ENCODE results near the gene FBXO42.

Gene FBXO42

GRCh38 chr1:16202281-16203210 is 149.7 kb downstream of the FBXO42 start:
- ChIA-PET POLR2A (no interaction called here), CTCF (interaction anchor here (0.7 kb wide), 1 partner anchor 41 kb away, joined by 3 read pairs; no protein-coding TSS in a partner anchor)
- no peak for DNase-seq (ENCODE audit: extremely low spot score)
- no peak for TF ChIP-seq TARDBP (IDR thresholded peaks at IDR 0.05)
- no peak for TF ChIP-seq FOXK2 (IDR thresholded peaks at IDR 0.05)
- TF ChIP-seq ELF4 (IDR thresholded peaks at IDR 0.05): no peak
- no peak for TF ChIP-seq FOXA1 (IDR thresholded peaks at IDR 0.05)

- ChIA-PET POLR2A (interaction anchor here (1.9 kb wide), 1 partner anchor 38 kb away, joined by 5 read pairs; the partner anchor contains the start of gene CPLANE2), CTCF (interaction anchor here (1.4 kb wide), 1 partner anchor 45 kb away, joined by 5 read pairs; no protein-coding TSS in a partner anchor)
- TF ChIP-seq PKNOX1 (IDR thresholded peaks at IDR 0.05) (no peak), FOXA1 (IDR thresholded peaks at IDR 0.05) (no peak), FOXM1 (IDR thresholded peaks at IDR 0.05; ENCODE audit: borderline replicate concordance) (no peak), FOXK2 (IDR thresholded peaks at IDR 0.05) (no peak), HDGF (IDR thresholded peaks at IDR 0.05; ENCODE audit: borderline replicate concordance) (no peak), TARDBP (IDR thresholded peaks at IDR 0.05) (no peak), SP1 (IDR thresholded peaks at IDR 0.05) (no peak)
- DNase-seq (ENCODE audit: extremely low spot score): no peak
These were observed 152.6 kb downstream of the FBXO42 start for GRCh38 chr1:16199700-16200099.

GRCh38 chr1:16199157-16199501 is 153.2 kb downstream of the FBXO42 start:
- no peak for DNase-seq (ENCODE audit: extremely low spot score)

GRCh38 chr1:16198444-16199156 is 153.7 kb downstream of the FBXO42 start:
- POLR2A ChIA-PET: interaction anchor here (1.9 kb wide), 1 partner anchor 39 kb away, joined by 5 read pairs; the partner anchor contains the start of gene CPLANE2
- TF ChIP-seq NFRKB (IDR thresholded peaks at IDR 0.05): no peak
- TF ChIP-seq FOXA1 (IDR thresholded peaks at IDR 0.05): no peak
- TF ChIP-seq BHLHE40 (IDR thresholded peaks at IDR 0.05; ENCODE audit: borderline replicate concordance): no peak
- no peak for TF ChIP-seq LEF1 (IDR thresholded peaks at IDR 0.05; ENCODE audit: borderline replicate concordance)
- TF ChIP-seq SUZ12 (IDR thresholded peaks at IDR 0.05): no peak
- no peak for TF ChIP-seq ARNT (IDR thresholded peaks at IDR 0.05)
- no peak for TF ChIP-seq FOXK2 (IDR thresholded peaks at IDR 0.05)
- TF ChIP-seq PKNOX1 (IDR thresholded peaks at IDR 0.05): no peak
- TF ChIP-seq L3MBTL2 (conservative IDR thresholded peaks at IDR 0.05): no peak
- no peak for TF ChIP-seq SP1 (IDR thresholded peaks at IDR 0.05)
- no peak for TF ChIP-seq CTBP1 (IDR thresholded peaks at IDR 0.05; ENCODE audit: borderline replicate concordance)
- TF ChIP-seq ZNF384 (IDR thresholded peaks at IDR 0.05): no peak
- TF ChIP-seq ELF4 (IDR thresholded peaks at IDR 0.05): no peak
- no peak for TF ChIP-seq TARDBP (IDR thresholded peaks at IDR 0.05)
- TF ChIP-seq FOXM1 (IDR thresholded peaks at IDR 0.05; ENCODE audit: borderline replicate concordance): no peak
- no peak for TF ChIP-seq HDGF (IDR thresholded peaks at IDR 0.05; ENCODE audit: borderline replicate concordance)
- CTCF ChIA-PET: no interaction called here
- DNase-seq (ENCODE audit: extremely low spot score): no peak

More at GRCh38 chr1:16199157-16199501, 153.2 kb downstream of the FBXO42 start:
- no peak for TF ChIP-seq LEF1 (IDR thresholded peaks at IDR 0.05; ENCODE audit: borderline replicate concordance)
- TF ChIP-seq PKNOX1 (IDR thresholded peaks at IDR 0.05): no peak
- no peak for TF ChIP-seq BHLHE40 (IDR thresholded peaks at IDR 0.05; ENCODE audit: borderline replicate concordance)
- TF ChIP-seq HDGF (IDR thresholded peaks at IDR 0.05; ENCODE audit: borderline replicate concordance): no peak
- no peak for TF ChIP-seq CTBP1 (IDR thresholded peaks at IDR 0.05; ENCODE audit: borderline replicate concordance)
- no peak for TF ChIP-seq ELF4 (IDR thresholded peaks at IDR 0.05)
- no peak for TF ChIP-seq SP1 (IDR thresholded peaks at IDR 0.05)
- TF ChIP-seq FOXA1 (IDR thresholded peaks at IDR 0.05): no peak
- no peak for TF ChIP-seq ZNF384 (IDR thresholded peaks at IDR 0.05)
- TF ChIP-seq FOXM1 (IDR thresholded peaks at IDR 0.05; ENCODE audit: borderline replicate concordance): no peak
- no peak for TF ChIP-seq L3MBTL2 (conservative IDR thresholded peaks at IDR 0.05)
- no peak for TF ChIP-seq ARNT (IDR thresholded peaks at IDR 0.05)
- no peak for TF ChIP-seq NFRKB (IDR thresholded peaks at IDR 0.05)
- TF ChIP-seq FOXK2 (IDR thresholded peaks at IDR 0.05): no peak
- no peak for TF ChIP-seq TARDBP (IDR thresholded peaks at IDR 0.05)
- no peak for TF ChIP-seq SUZ12 (IDR thresholded peaks at IDR 0.05)
- ChIA-PET POLR2A (interaction anchor here (1.9 kb wide), 1 partner anchor 38 kb away, joined by 5 read pairs; the partner anchor contains the start of gene CPLANE2), CTCF (interaction anchor here (1.4 kb wide), 1 partner anchor 46 kb away, joined by 5 read pairs; no protein-coding TSS in a partner anchor)

GRCh38 chr1:16196874-16197273 is 155.4 kb downstream of the FBXO42 start:
- no peak for DNase-seq (ENCODE audit: extremely low spot score)
- POLR2A ChIA-PET: interaction anchor here (1.3 kb wide), 1 partner anchor 10 kb away, joined by 4 read pairs; no protein-coding TSS in a partner anchor
- TF ChIP-seq ELF4 (IDR thresholded peaks at IDR 0.05) (no peak), PKNOX1 (IDR thresholded peaks at IDR 0.05) (no peak), ARNT (IDR thresholded peaks at IDR 0.05) (no peak), SP1 (IDR thresholded peaks at IDR 0.05) (no peak), L3MBTL2 (conservative IDR thresholded peaks at IDR 0.05) (no peak), TARDBP (IDR thresholded peaks at IDR 0.05) (no peak), NFRKB (IDR thresholded peaks at IDR 0.05) (no peak), FOXK2 (IDR thresholded peaks at IDR 0.05) (no peak), CTBP1 (IDR thresholded peaks at IDR 0.05; ENCODE audit: borderline replicate concordance) (no peak), SUZ12 (IDR thresholded peaks at IDR 0.05) (no peak), BHLHE40 (IDR thresholded peaks at IDR 0.05; ENCODE audit: borderline replicate concordance) (no peak), ZNF384 (IDR thresholded peaks at IDR 0.05) (no peak), FOXM1 (IDR thresholded peaks at IDR 0.05; ENCODE audit: borderline replicate concordance) (no peak), FOXA1 (IDR thresholded peaks at IDR 0.05) (no peak), LEF1 (IDR thresholded peaks at IDR 0.05; ENCODE audit: borderline replicate concordance) (no peak), HDGF (IDR thresholded peaks at IDR 0.05; ENCODE audit: borderline replicate concordance) (no peak)
- CTCF ChIA-PET: no interaction called here

All from HEK293T (cell line).